Adrenal gland (tissue), 12 donors: ENCODE data around the gene F2RL1. TPM values are rescaled to one million over a fixed set of nuclear protein-coding genes. Genes with fewer than 3 reads are reported as not detected.
A peak's percentile ranks its signal among the peaks of the same experiment; 100 is the strongest.

ENCODE experiments used
- DNase-seq, 7 donors: peaks; one replicate each; pipeline ENCODE4 v3.0.0-alpha.2; 2019 to 2020
- H3K27ac ChIP-seq, 5 donors: fragments of 200-600 bp; sonication (generic) in 4 of 5; 1 replicate in 3 of 5; 2 replicates in 2 of 5; pipeline versions ENCODE4 v1.5.1 to v1.8.0; 2016 to 2020; ENCODE audit warnings: mild to moderate bottlenecking in 1 of 5
- H3K27me3 ChIP-seq: fragments of 200-600 bp; 2 replicates; pipeline ENCODE4 v1.8.0; 2021
- H3K36me3 ChIP-seq, 2 donors: fragments of 200-600 bp; replicated peaks in 1 of 2; 1 replicate in 1 of 2; 2 replicates in 1 of 2; pipeline versions ENCODE4 v1.5.1 to v1.8.0; 2018 to 2022
- H3K4me1 ChIP-seq, 2 donors: fragments of 200-600 bp; replicated peaks in 1 of 2; 1 replicate in 1 of 2; 2 replicates in 1 of 2; pipeline versions ENCODE4 v1.5.1 to v1.8.0; 2018 to 2021
- H3K4me3 ChIP-seq, 4 donors: fragments of 200-600 bp; sonication (generic) in 3 of 4; one replicate each; pipeline ENCODE4 v1.5.1; 2016 to 2018
- H3K9me3 ChIP-seq, 3 donors: fragments of 200-600 bp; sonication (generic) in 1 of 3; replicated peaks in 1 of 3; 1 replicate in 2 of 3; 2 replicates in 1 of 3; pipeline versions ENCODE4 v1.5.1 to v1.8.0; 2016 to 2021
- CTCF ChIP-seq, 6 experiments: fragments of 450-650 bp in 4 of 6; fragments of 200-600 bp in 2 of 6; sonication (generic) in 1 of 6; IDR thresholded peaks; 1 replicate in 5 of 6; 2 replicates in 1 of 6; pipeline versions ENCODE4 v1.5.1 to v1.8.0; 2016 to 2021; ENCODE audit warnings: antibody characterized with exemption in 6 of 6, mild to moderate bottlenecking in 2 of 6, moderate library complexity in 1 of 6
- POLR2A ChIP-seq, 2 donors: fragments of 450-650 bp; IDR thresholded peaks; one replicate each; pipeline ENCODE4 v1.6.1; 2017; ENCODE audit warnings: antibody characterized with exemption in 2 of 2, mild to moderate bottlenecking in 2 of 2, moderate library complexity in 1 of 2
- WGBS, 4 donors: extraction: QIAGEN DNeasy Blood & Tissue Kit in 2 of 4; methylation state at CpG; one replicate each; pipeline versions ENCODE4 v1.1.5 to v1.1.7; 2013 to 2017; 5-methylcytosine and 5-hydroxymethylcytosine counted together
- intact Hi-C, 2 donors: fragments of 100-400 bp; cut with DNase I; formaldehyde crosslinking; loops; one replicate each; pipeline versions ENCODE4 v1.14.1 to v1.15.0; 2022 to 2023
- polyA plus RNA-seq, 3 donors: library from polyadenylated mRNA; stranded (reverse); fragments of 200-250 nt in 2 of 3; fragments of 350-450 nt in 1 of 3; fragmentation: Illumina TruSeq in 1 of 3; extraction: RNeasy Lipid Tissue Mini Kit (QIAGEN cat#74804) in 1 of 3; gene quantifications; one replicate each; pipeline ENCODE4 v1.2.3, GENCODE V29; 2013 to 2014
- total RNA-seq, 9 donors: library from RNA; depleted of rRNA in 4 of 9; stranded (reverse); fragments of >200 nt in 4 of 9; fragments of 120-200 nt in 1 of 9; fragmentation: NEBNext Ultra II Directional in 1 of 9; extraction: Animal tissue kit (Norgen Biotek cat#: 25700) in 1 of 9; gene quantifications; one replicate each; pipeline versions ENCODE4 v1.1.0 to v1.2.4, GENCODE V29; 2013 to 2023
- donor health status: healthy with polysubstance abuse.
- donor health status: Bipolar disorder and iron deficiency.
- donor health status: DM: yes; HTN: yes; CAD: no.
- donor health status: DM: no; HTN: no; CAD: no.
- donor health status: DM: no; HTN: no; CAD: no.
- donor health status: DM: yes; HTN: yes; CAD: no.

The F2RL1 gene
- total and polyA plus RNA-seq, 12 donors, result 0.35 to 4.0 (median 1.2) TPM

- no peaks in the 10 kb centered on the region for H3K9me3 ChIP-seq
- WGBS, 4 donors, result 82 to 100% (median 92%) methylated on average over 1 of the region's 1 CpG
- no peaks in the 10 kb centered on the region for H3K36me3 ChIP-seq
- TF ChIP-seq POLR2A (IDR thresholded peaks at IDR 0.05), result no peak
- no peaks in the 10 kb centered on the region for H3K27me3 ChIP-seq
- no peak overlapping the region for H3K4me3 ChIP-seq
- H3K4me1 ChIP-seq, result peaks cover 0 to 22% of the 10 kb centered on the region in 2 donors
- DNase-seq, result no peak
- intact Hi-C loops, result no loop called here
- peak overlapping the region in 4 of 5 donors; percentile 74 to 93 (median 82) for H3K27ac ChIP-seq
Measured at GRCh38 chr5:76791461-76791860, 27.4 kb upstream of the F2RL1 start.

GRCh38 chr5:76794871-76795270 is 24.0 kb upstream of the F2RL1 start:
- Histone ChIP-seq H3K27ac (no peak overlapping the region), H3K9me3 (no peaks in the 10 kb centered on the region), H3K4me1 (peaks cover 0 to 20% of the 10 kb centered on the region in 2 donors), H3K36me3 (no peaks in the 10 kb centered on the region), H3K4me3 (no peak overlapping the region), H3K27me3 (no peaks in the 10 kb centered on the region)
- intact Hi-C loops, result no loop called here
- TF ChIP-seq POLR2A (IDR thresholded peaks at IDR 0.05) (no peak), CTCF (IDR thresholded peaks at IDR 0.05) (no peak)
- no peak for DNase-seq
- WGBS, 4 donors, result 59 to 72% (median 65%) methylated on average over 4 of the region's 4 CpGs

GRCh38 chr5:76799588-76799987 is 19.2 kb upstream of the F2RL1 start:
- no peak overlapping the region for H3K4me3 ChIP-seq
- no peaks in the 10 kb centered on the region for H3K36me3 ChIP-seq
- no peak for DNase-seq
- intact Hi-C loops, result no loop called here
- H3K27ac ChIP-seq, result no peak overlapping the region
- no peaks in the 10 kb centered on the region for H3K27me3 ChIP-seq
- TF ChIP-seq CTCF (IDR thresholded peaks at IDR 0.05) (no peak), POLR2A (IDR thresholded peaks at IDR 0.05) (no peak)
- no peaks in the 10 kb centered on the region for H3K9me3 ChIP-seq
- 92 to 97% (median 95%) methylated on average over 1 of the region's 1 CpG for WGBS, 4 donors
- no peaks in the 10 kb centered on the region for H3K4me1 ChIP-seq

- Histone ChIP-seq H3K27me3 (no peaks in the 10 kb centered on the region), H3K4me1 (no peaks in the 10 kb centered on the region), H3K36me3 (no peaks in the 10 kb centered on the region), H3K27ac (no peak overlapping the region), H3K9me3 (no peaks in the 10 kb centered on the region), H3K4me3 (no peak overlapping the region)
- 84 to 94% (median 91%) methylated on average over 3 of the region's 3 CpGs for WGBS, 4 donors
- TF ChIP-seq CTCF (IDR thresholded peaks at IDR 0.05) (no peak), POLR2A (IDR thresholded peaks at IDR 0.05) (no peak)
- intact Hi-C loops, result no loop called here
- no peak for DNase-seq
Measured at GRCh38 chr5:76800579-76800978, 18.3 kb upstream of the F2RL1 start.

- WGBS, 4 donors, result 41 to 55% (median 50%) methylated on average over 4 of the region's 4 CpGs
- H3K4me3 ChIP-seq, result no peak overlapping the region
- peak in 3 of 7 donors; percentile 32 to 60 (median 34) for DNase-seq
- intact Hi-C loops, result no loop called here
- H3K4me1 ChIP-seq, result no peaks in the 10 kb centered on the region
- no peaks in the 10 kb centered on the region for H3K9me3 ChIP-seq
- H3K27me3 ChIP-seq, result no peaks in the 10 kb centered on the region
- no peaks in the 10 kb centered on the region for H3K36me3 ChIP-seq
- peak overlapping the region in 1 of 5 donors; percentile 1 for H3K27ac ChIP-seq
- no peak for TF ChIP-seq CTCF (IDR thresholded peaks at IDR 0.05)
- no peak for TF ChIP-seq POLR2A (IDR thresholded peaks at IDR 0.05)
Measured at GRCh38 chr5:76801159-76801802, 17.5 kb upstream of the F2RL1 start.
